HepG2 (cell line): ENCODE measurements around the gene SLA2. TPM values are rescaled to one million over a fixed set of nuclear protein-coding genes. Genes with fewer than 3 reads are reported as not detected.
A peak's percentile ranks its signal among the peaks of the same experiment; 100 is the strongest.

ENCODE experiments used
- ATAD3A ChIP-seq: sonication (generic); formaldehyde crosslinking; IDR thresholded peaks from 2 replicates; pipeline ENCODE4 v1.4.0; 2020; ENCODE audit warnings: missing genetic modification reagents
- ATF7 ChIP-seq, 2 experiments: fragments of 450-650 bp in 1 of 2; sonication (generic) in 1 of 2; formaldehyde crosslinking in 1 of 2; IDR thresholded peaks; 2 replicates each; pipeline versions ENCODE4 v1.4.0 to v1.6.1; 2016 to 2020; ENCODE audit warnings: antibody characterized with exemption in 1 of 2, mild to moderate bottlenecking in 1 of 2, missing genetic modification reagents in 1 of 2
- CEBPG ChIP-seq: IDR thresholded peaks from 2 replicates; pipeline ENCODE4 v1.6.1; 2016
- CREM ChIP-seq, 2 experiments: sonication (generic) in 1 of 2; formaldehyde crosslinking in 1 of 2; IDR thresholded peaks; 2 replicates each; pipeline versions ENCODE4 v1.4.0 to v1.6.1; 2016 to 2020; ENCODE audit warnings: antibody characterized with exemption in 1 of 2, mild to moderate bottlenecking in 1 of 2, missing genetic modification reagents in 1 of 2
- FOXP4 ChIP-seq: sonication (generic); formaldehyde crosslinking; IDR thresholded peaks from 2 replicates; pipeline ENCODE4 v1.4.0; 2020; ENCODE audit warnings: missing genetic modification reagents
- GFI1 ChIP-seq: sonication (generic); formaldehyde crosslinking; IDR thresholded peaks from 2 replicates; pipeline ENCODE4 v1.5.0; 2020; ENCODE audit warnings: missing genetic modification reagents, mild to moderate bottlenecking, borderline replicate concordance
- HOMEZ ChIP-seq: IDR thresholded peaks from 2 replicates; pipeline ENCODE4 v1.6.1; 2016; ENCODE audit warnings: low read depth
- HOXA3 ChIP-seq: sonication (generic); formaldehyde crosslinking; IDR thresholded peaks from 2 replicates; pipeline ENCODE4 v1.5.0; 2020; ENCODE audit warnings: missing genetic modification reagents
- MAFF ChIP-seq: IDR thresholded peaks from 2 replicates; pipeline ENCODE4 v1.6.1; 2011; ENCODE audit warnings: low read depth, low read length, improper control_type of control experiment
- NR2F6 ChIP-seq, 2 experiments: IDR thresholded peaks; 2 replicates each; pipeline ENCODE4 v1.6.1; 2016; ENCODE audit warnings: antibody characterized with exemption in 1 of 2, mild to moderate bottlenecking in 1 of 2
- ONECUT2 ChIP-seq: sonication (generic); formaldehyde crosslinking; IDR thresholded peaks from 2 replicates; pipeline ENCODE4 v1.4.0; 2020; ENCODE audit warnings: missing genetic modification reagents
- SOX6 ChIP-seq, 2 experiments: fragments of 450-650 bp in 1 of 2; sonication (generic) in 1 of 2; formaldehyde crosslinking in 1 of 2; IDR thresholded peaks; 2 replicates each; pipeline versions ENCODE4 v1.4.0 to v1.6.1; 2017 to 2020; ENCODE audit warnings: antibody characterized with exemption in 1 of 2, mild to moderate bottlenecking in 1 of 2, missing genetic modification reagents in 1 of 2
- ZBTB21 ChIP-seq: sonication (generic); formaldehyde crosslinking; IDR thresholded peaks from 2 replicates; pipeline ENCODE4 v1.4.0; 2020; ENCODE audit warnings: missing genetic modification reagents
- ZFP91 ChIP-seq: sonication (generic); formaldehyde crosslinking; IDR thresholded peaks from 2 replicates; pipeline ENCODE4 v1.9.0; 2022; ENCODE audit warnings: missing genetic modification reagents, mild to moderate bottlenecking, borderline replicate concordance
- ZNF12 ChIP-seq: sonication (generic); formaldehyde crosslinking; IDR thresholded peaks from 2 replicates; pipeline ENCODE4 v1.5.0; 2020; ENCODE audit warnings: missing genetic modification reagents
- polyA plus RNA-seq, 8 experiments: library from polyadenylated mRNA; depleted of rRNA in 3 of 8; stranded (reverse) in 7 of 8; unstranded in 1 of 8; fragments of >200 nt; fragmentation: Illumina TruSeq in 4 of 8; extraction: Trizol in 4 of 8; gene quantifications; 2 replicates each; pipeline versions ENCODE4 v1.2.1 to v1.2.3, GENCODE V29; 2011 to 2016; ENCODE audit warnings: low read depth in 4 of 8, missing spikeins in 1 of 8, mixed read lengths in 1 of 8; ENCODE audit not compliant: insufficient read depth in 1 of 8
- total RNA-seq, 5 experiments: library from RNA; depleted of rRNA; stranded (reverse); fragments of >200 nt; fragmentation: Illumina TruSeq; extraction: Trizol; gene quantifications; 2 replicates each; pipeline ENCODE4 v1.2.3, GENCODE V29; 2016; ENCODE audit warnings: low read depth in 1 of 5
- TF ChIP-seq, protein P1 (sequence below): sonication (generic); formaldehyde crosslinking; IDR thresholded peaks from 2 replicates; pipeline ENCODE4 v1.4.0; 2020; ENCODE audit warnings: missing genetic modification reagents, mild to moderate bottlenecking, borderline replicate concordance
- TF ChIP-seq, protein P2 (sequence below): IDR thresholded peaks from 2 replicates; pipeline ENCODE4 v1.4.0; 2020; ENCODE audit warnings: mild to moderate bottlenecking, missing genetic modification reagents

SLA2 gene
- total and polyA plus RNA-seq, 2 of the 13 experiments (the other 11 are each of a cell fraction or from before 2014, with no cell fraction given) = 1.6 to 3.6 TPM

- TF ChIP-seq, protein P1, sequence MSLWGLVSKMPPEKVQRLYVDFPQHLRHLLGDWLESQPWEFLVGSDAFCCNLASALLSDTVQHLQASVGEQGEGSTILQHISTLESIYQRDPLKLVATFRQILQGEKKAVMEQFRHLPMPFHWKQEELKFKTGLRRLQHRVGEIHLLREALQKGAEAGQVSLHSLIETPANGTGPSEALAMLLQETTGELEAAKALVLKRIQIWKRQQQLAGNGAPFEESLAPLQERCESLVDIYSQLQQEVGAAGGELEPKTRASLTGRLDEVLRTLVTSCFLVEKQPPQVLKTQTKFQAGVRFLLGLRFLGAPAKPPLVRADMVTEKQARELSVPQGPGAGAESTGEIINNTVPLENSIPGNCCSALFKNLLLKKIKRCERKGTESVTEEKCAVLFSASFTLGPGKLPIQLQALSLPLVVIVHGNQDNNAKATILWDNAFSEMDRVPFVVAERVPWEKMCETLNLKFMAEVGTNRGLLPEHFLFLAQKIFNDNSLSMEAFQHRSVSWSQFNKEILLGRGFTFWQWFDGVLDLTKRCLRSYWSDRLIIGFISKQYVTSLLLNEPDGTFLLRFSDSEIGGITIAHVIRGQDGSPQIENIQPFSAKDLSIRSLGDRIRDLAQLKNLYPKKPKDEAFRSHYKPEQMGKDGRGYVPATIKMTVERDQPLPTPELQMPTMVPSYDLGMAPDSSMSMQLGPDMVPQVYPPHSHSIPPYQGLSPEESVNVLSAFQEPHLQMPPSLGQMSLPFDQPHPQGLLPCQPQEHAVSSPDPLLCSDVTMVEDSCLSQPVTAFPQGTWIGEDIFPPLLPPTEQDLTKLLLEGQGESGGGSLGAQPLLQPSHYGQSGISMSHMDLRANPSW = no peak
- TF ChIP-seq ZNF12 (CRISPR knock-in tag) (peak; percentile 8; the same call in 1 of the 2 replicates), ONECUT2 (no peak), HOXA3 (peak; percentile 59), ATAD3A (CRISPR knock-in tag) (no peak), GFI1 (CRISPR knock-in tag) (peak; percentile 13; the same call in 1 of the 2 replicates), ZBTB21 (CRISPR knock-in tag) (peak; percentile 97), CREM (IDR thresholded peaks at IDR 0.05) (peak; percentile 70), CREM (CRISPR knock-in tag; IDR thresholded peaks at IDR 0.05) (no peak), HOMEZ (CRISPR knock-in tag) (no peak), ATF7 (IDR thresholded peaks at IDR 0.05) (peak; percentile 96), ATF7 (CRISPR knock-in tag; IDR thresholded peaks at IDR 0.05) (no peak), MAFF (no peak), FOXP4 (CRISPR knock-in tag) (peak; percentile 25; the same call in 1 of the 2 replicates), SOX6 (IDR thresholded peaks at IDR 0.05) (no peak), SOX6 (CRISPR knock-in tag; IDR thresholded peaks at IDR 0.05) (peak; percentile 51; the same call in 1 of the 2 replicates), ZFP91 (no peak), CEBPG (CRISPR knock-in tag) (peak; percentile 60), NR2F6 (IDR thresholded peaks at IDR 0.05) (peak; percentile 50), NR2F6 (CRISPR knock-in tag; IDR thresholded peaks at IDR 0.05) (0 out of 2 replicates have a peak, but pooled peaks have one; percentile 12)
- TF ChIP-seq, protein P2, sequence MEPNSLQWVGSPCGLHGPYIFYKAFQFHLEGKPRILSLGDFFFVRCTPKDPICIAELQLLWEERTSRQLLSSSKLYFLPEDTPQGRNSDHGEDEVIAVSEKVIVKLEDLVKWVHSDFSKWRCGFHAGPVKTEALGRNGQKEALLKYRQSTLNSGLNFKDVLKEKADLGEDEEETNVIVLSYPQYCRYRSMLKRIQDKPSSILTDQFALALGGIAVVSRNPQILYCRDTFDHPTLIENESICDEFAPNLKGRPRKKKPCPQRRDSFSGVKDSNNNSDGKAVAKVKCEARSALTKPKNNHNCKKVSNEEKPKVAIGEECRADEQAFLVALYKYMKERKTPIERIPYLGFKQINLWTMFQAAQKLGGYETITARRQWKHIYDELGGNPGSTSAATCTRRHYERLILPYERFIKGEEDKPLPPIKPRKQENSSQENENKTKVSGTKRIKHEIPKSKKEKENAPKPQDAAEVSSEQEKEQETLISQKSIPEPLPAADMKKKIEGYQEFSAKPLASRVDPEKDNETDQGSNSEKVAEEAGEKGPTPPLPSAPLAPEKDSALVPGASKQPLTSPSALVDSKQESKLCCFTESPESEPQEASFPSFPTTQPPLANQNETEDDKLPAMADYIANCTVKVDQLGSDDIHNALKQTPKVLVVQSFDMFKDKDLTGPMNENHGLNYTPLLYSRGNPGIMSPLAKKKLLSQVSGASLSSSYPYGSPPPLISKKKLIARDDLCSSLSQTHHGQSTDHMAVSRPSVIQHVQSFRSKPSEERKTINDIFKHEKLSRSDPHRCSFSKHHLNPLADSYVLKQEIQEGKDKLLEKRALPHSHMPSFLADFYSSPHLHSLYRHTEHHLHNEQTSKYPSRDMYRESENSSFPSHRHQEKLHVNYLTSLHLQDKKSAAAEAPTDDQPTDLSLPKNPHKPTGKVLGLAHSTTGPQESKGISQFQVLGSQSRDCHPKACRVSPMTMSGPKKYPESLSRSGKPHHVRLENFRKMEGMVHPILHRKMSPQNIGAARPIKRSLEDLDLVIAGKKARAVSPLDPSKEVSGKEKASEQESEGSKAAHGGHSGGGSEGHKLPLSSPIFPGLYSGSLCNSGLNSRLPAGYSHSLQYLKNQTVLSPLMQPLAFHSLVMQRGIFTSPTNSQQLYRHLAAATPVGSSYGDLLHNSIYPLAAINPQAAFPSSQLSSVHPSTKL (CRISPR knock-in tag) = 0 out of 2 replicates have a peak, but pooled peaks have one; percentile 9
These were observed 17.9 kb downstream of the SLA2 start (continued) for GRCh38 chr20:36628076-36628475.
